Neutrophil (primary cell): ENCODE results near the gene CHD3.
A peak's percentile ranks its signal among the peaks of the same experiment; 100 is the strongest.

ENCODE experiments used
- H3K27ac ChIP-seq: fragments of 200-600 bp; sonication (generic); 2 replicates; pipeline ENCODE4 v1.5.1; 2016; ENCODE audit warnings: mild to moderate bottlenecking, moderate library complexity
- H3K27me3 ChIP-seq: fragments of 200-600 bp; sonication (generic); 2 replicates; pipeline ENCODE4 v1.6.0; 2016; ENCODE audit warnings: mild to moderate bottlenecking
- H3K36me3 ChIP-seq: fragments of 200-600 bp; sonication (generic); 2 replicates; pipeline ENCODE4 v1.5.1; 2017
- H3K4me1 ChIP-seq, 2 experiments: fragments of 200-600 bp in 1 of 2; sonication (generic) in 1 of 2; 1 replicate in 1 of 2; 2 replicates in 1 of 2; pipeline versions ENCODE4 v1.5.1 to v1.6.1; 2013 to 2016; ENCODE audit warnings: low read depth in 1 of 2, low read length in 1 of 2, mild to moderate bottlenecking in 1 of 2, moderate library complexity in 1 of 2; ENCODE audit not compliant: control insufficient read depth in 1 of 2, insufficient read depth in 1 of 2
- H3K4me3 ChIP-seq, 2 experiments: fragments of 200-600 bp in 1 of 2; sonication (generic) in 1 of 2; 1 replicate in 1 of 2; 2 replicates in 1 of 2; pipeline ENCODE4 v1.5.1; 2013 to 2016; ENCODE audit warnings: low read depth in 1 of 2, low read length in 1 of 2, mild to moderate bottlenecking in 1 of 2, moderate library complexity in 1 of 2
- H3K9me3 ChIP-seq: fragments of 200-600 bp; sonication (generic); 2 replicates; pipeline ENCODE4 v1.5.1; 2016
- CTCF ChIP-seq: fragments of 200-600 bp; sonication (generic); IDR thresholded peaks from 2 replicates; pipeline ENCODE4 v1.5.1; 2016; ENCODE audit warnings: antibody characterized with exemption

The CHD3 gene

GRCh38 chr17:7915179-7915610, 26.6 kb downstream of the CHD3 start:
- TF ChIP-seq CTCF = no peak
- Histone ChIP-seq H3K27ac (peak overlapping the region; percentile 88), H3K9me3 (no peaks in the 10 kb centered on the region), H3K36me3 (peaks cover 23% of the 10 kb centered on the region), H3K4me1 (peaks cover 28 to 29% of the 10 kb centered on the region in 2 experiments), H3K27me3 (no peaks in the 10 kb centered on the region), H3K4me3 (peak overlapping the region; percentile 89 to 98)

- Histone ChIP-seq H3K27ac (peak within 1 kb of the TSS; percentile 88), H3K4me3 (peak within 1 kb of the TSS; percentile 89 to 98), H3K9me3 (no peaks in the 10 kb centered on the region), H3K4me1 (peaks cover 29 to 30% of the 10 kb centered on the region in 2 experiments), H3K27me3 (no peaks in the 10 kb centered on the region), H3K36me3 (peaks cover 17% of the 10 kb centered on the region)
- no peak for TF ChIP-seq CTCF
These were observed 27.2 kb downstream of the CHD3 start, which contains the start of gene RNF227 for GRCh38 chr17:7915611-7916384. RNF227 (minus strand) TSS chr17:7916289; CDS start chr17:7916195, 94 bp downstream.

GRCh38 chr17:7916385-7916682, 27.7 kb downstream of the CHD3 start:
- H3K27ac ChIP-seq = peak overlapping the region; percentile 88
- peak overlapping the region; percentile 89 to 98 for H3K4me3 ChIP-seq

GRCh38 chr17:7916808-7917207, 28.2 kb downstream of the CHD3 start:
- peaks cover 29 to 30% of the 10 kb centered on the region in 2 experiments for H3K4me1 ChIP-seq
- peak overlapping the region; percentile 89 to 98 for H3K4me3 ChIP-seq
- peaks cover 6% of the 10 kb centered on the region for H3K36me3 ChIP-seq
- TF ChIP-seq CTCF = no peak
- H3K27me3 ChIP-seq = no peaks in the 10 kb centered on the region
- no peaks in the 10 kb centered on the region for H3K9me3 ChIP-seq
- peak overlapping the region; percentile 88 for H3K27ac ChIP-seq

More at GRCh38 chr17:7916385-7916682, 27.7 kb downstream of the CHD3 start:
- Histone ChIP-seq H3K27me3 (no peaks in the 10 kb centered on the region), H3K4me1 (peaks cover 29 to 30% of the 10 kb centered on the region in 2 experiments), H3K9me3 (no peaks in the 10 kb centered on the region), H3K36me3 (peaks cover 11% of the 10 kb centered on the region)
- no peak for TF ChIP-seq CTCF

- Histone ChIP-seq H3K4me3 (peak overlapping the region; percentile 57 to 60), H3K9me3 (no peaks in the 10 kb centered on the region), H3K36me3 (peaks cover 19% of the 10 kb centered on the region), H3K27ac (peak overlapping the region; percentile 40), H3K4me1 (peaks cover 29% of the 10 kb centered on the region in 2 experiments), H3K27me3 (no peaks in the 10 kb centered on the region)
- no peak for TF ChIP-seq CTCF
These were observed 33.8 kb downstream of the CHD3 start for GRCh38 chr17:7922269-7922844.
